SU-DHL-6 (cell line): ENCODE measurements around the gene ZNF423.

Source experiments
- EZH2phosphoT487 ChIP-seq: fragments of 200-600 bp; sonication (generic), shearing (Covaris generic); conservative IDR thresholded peaks from 2 replicates; pipeline ENCODE4 v1.6.1; 2018; ENCODE audit warnings: mild to moderate bottlenecking, antibody characterized with exemption, low read length, moderate library complexity, mixed read lengths
- TF ChIP-seq, protein P1 (sequence below): fragments of 200-600 bp; sonication (generic); IDR thresholded peaks from one replicate; pipeline ENCODE4 v1.5.1; 2017; ENCODE audit warnings: antibody characterized with exemption, mild to moderate bottlenecking, low read length, moderate library complexity; ENCODE audit not compliant: insufficient read depth, poor library complexity, severe bottlenecking

GRCh38 chr16:49828533-49829267, 27.2 kb downstream of the ZNF423 start:
- TF ChIP-seq, protein P1, sequence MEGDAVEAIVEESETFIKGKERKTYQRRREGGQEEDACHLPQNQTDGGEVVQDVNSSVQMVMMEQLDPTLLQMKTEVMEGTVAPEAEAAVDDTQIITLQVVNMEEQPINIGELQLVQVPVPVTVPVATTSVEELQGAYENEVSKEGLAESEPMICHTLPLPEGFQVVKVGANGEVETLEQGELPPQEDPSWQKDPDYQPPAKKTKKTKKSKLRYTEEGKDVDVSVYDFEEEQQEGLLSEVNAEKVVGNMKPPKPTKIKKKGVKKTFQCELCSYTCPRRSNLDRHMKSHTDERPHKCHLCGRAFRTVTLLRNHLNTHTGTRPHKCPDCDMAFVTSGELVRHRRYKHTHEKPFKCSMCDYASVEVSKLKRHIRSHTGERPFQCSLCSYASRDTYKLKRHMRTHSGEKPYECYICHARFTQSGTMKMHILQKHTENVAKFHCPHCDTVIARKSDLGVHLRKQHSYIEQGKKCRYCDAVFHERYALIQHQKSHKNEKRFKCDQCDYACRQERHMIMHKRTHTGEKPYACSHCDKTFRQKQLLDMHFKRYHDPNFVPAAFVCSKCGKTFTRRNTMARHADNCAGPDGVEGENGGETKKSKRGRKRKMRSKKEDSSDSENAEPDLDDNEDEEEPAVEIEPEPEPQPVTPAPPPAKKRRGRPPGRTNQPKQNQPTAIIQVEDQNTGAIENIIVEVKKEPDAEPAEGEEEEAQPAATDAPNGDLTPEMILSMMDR, result no peak
- no peak for TF ChIP-seq EZH2phosphoT487
